ENCODE data around the gene SEC11C.

The SEC11C gene

GRCh38 chr18:59207506-59207905 lies 67.8 kb downstream of the SEC11C start:
- H3K4me3 ChIP-seq (replicated peaks; ENCODE audit: low read depth, low read length), result no peak overlapping the region
- TF ChIP-seq CTCF (IDR thresholded peaks at IDR 0.05; ENCODE audit: low read length, missing control alignments), result no peak
- no peak for DNase-seq (ENCODE audit: low read depth)

All from fibroblast of pulmonary artery (primary cell).